GM12878 (cell line): ENCODE results near the gene LRRC8D. TPM values are rescaled to one million over a fixed set of nuclear protein-coding genes. Genes with fewer than 3 reads are reported as not detected.
A peak's percentile ranks its signal among the peaks of the same experiment; 100 is the strongest.

Experiments used
- ATF7 ChIP-seq: fragments of 450-650 bp; IDR thresholded peaks from 2 replicates; pipeline ENCODE4 v1.6.1; 2016; ENCODE audit warnings: low read depth, mild to moderate bottlenecking
- BCL3 ChIP-seq: IDR thresholded peaks from 2 replicates; pipeline ENCODE4 v1.6.1; 2011; ENCODE audit warnings: borderline replicate concordance, low read depth, mild to moderate bottlenecking, moderate library complexity, low read length; ENCODE audit not compliant: insufficient read depth, poor library complexity, severe bottlenecking
- ELK1 ChIP-seq: IDR thresholded peaks from 2 replicates; pipeline ENCODE4 v1.6.1; 2012; ENCODE audit warnings: low read depth, low read length, improper control_type of control experiment
- EP300 ChIP-seq, 2 experiments: fragments of 150-350 bp in 1 of 2; IDR thresholded peaks; 2 replicates each; pipeline ENCODE4 v1.6.1; 2011 to 2012; ENCODE audit warnings: low read depth in 2 of 2, low read length in 2 of 2, borderline replicate concordance in 1 of 2, improper control_type of control experiment in 1 of 2, inconsistent platforms in 1 of 2; ENCODE audit not compliant: control insufficient read depth in 1 of 2
- FOS ChIP-seq: IDR thresholded peaks from 3 replicates; pipeline ENCODE4 v1.6.1; 2011; ENCODE audit warnings: borderline replicate concordance; ENCODE audit not compliant: insufficient read length; ENCODE audit errors: extremely low read depth
- FOXM1 ChIP-seq: IDR thresholded peaks from 2 replicates; pipeline ENCODE4 v1.6.1; 2012; ENCODE audit warnings: low read depth, mild to moderate bottlenecking, inconsistent platforms, low read length, moderate library complexity
- JUNB ChIP-seq: IDR thresholded peaks from 2 replicates; pipeline ENCODE4 v1.6.1; 2016; ENCODE audit warnings: antibody characterized with exemption, mild to moderate bottlenecking
- KDM1A ChIP-seq: fragments of 200-600 bp; sonication (generic); IDR thresholded peaks from 2 replicates; pipeline ENCODE4 v1.6.1; 2016; ENCODE audit warnings: borderline replicate concordance
- MYC ChIP-seq: IDR thresholded peaks from 2 replicates; pipeline ENCODE4 v1.6.1; 2011; ENCODE audit warnings: mild to moderate bottlenecking, low read length, moderate library complexity, inconsistent platforms; ENCODE audit not compliant: insufficient read depth, insufficient replicate concordance, insufficient read length, severe bottlenecking
- NBN ChIP-seq: fragments of 450-650 bp; IDR thresholded peaks from 2 replicates; pipeline ENCODE4 v1.6.1; 2016
- NFIC ChIP-seq: IDR thresholded peaks from 2 replicates; pipeline ENCODE4 v1.6.1; 2012; ENCODE audit warnings: low read depth, mild to moderate bottlenecking, inconsistent platforms, low read length, moderate library complexity
- PKNOX1 ChIP-seq: fragments of 450-650 bp; IDR thresholded peaks from 2 replicates; pipeline ENCODE4 v1.6.1; 2016; ENCODE audit warnings: mild to moderate bottlenecking
- RAD21 ChIP-seq: IDR thresholded peaks from 2 replicates; pipeline ENCODE4 v1.6.1; 2011; ENCODE audit warnings: mild to moderate bottlenecking, low read depth, low read length, moderate library complexity; ENCODE audit not compliant: insufficient read depth
- SKIL ChIP-seq: fragments of 450-650 bp; IDR thresholded peaks from 2 replicates; pipeline ENCODE4 v1.6.1; 2017; ENCODE audit warnings: mild to moderate bottlenecking, low read depth, inconsistent platforms; ENCODE audit not compliant: poor library complexity, severe bottlenecking
- SMC3 ChIP-seq: IDR thresholded peaks from 2 replicates; pipeline ENCODE4 v1.6.1; 2011; ENCODE audit warnings: low read length, improper control_type of control experiment, borderline replicate concordance
- SRF ChIP-seq, 2 experiments: IDR thresholded peaks; 2 replicates each; pipeline ENCODE4 v1.6.1; 2011; ENCODE audit warnings: low read depth in 2 of 2, low read length in 2 of 2, mild to moderate bottlenecking in 1 of 2, moderate library complexity in 1 of 2
- STAT3 ChIP-seq: IDR thresholded peaks from 2 replicates; pipeline ENCODE4 v1.6.1; 2011; ENCODE audit warnings: low read depth, low read length, improper control_type of control experiment
- TCF12 ChIP-seq: IDR thresholded peaks from 2 replicates; pipeline ENCODE4 v1.6.1; 2011; ENCODE audit warnings: low read depth, mild to moderate bottlenecking, low read length
- TCF3 ChIP-seq: IDR thresholded peaks from 2 replicates; pipeline ENCODE4 v1.6.1; 2012; ENCODE audit warnings: low read depth, mild to moderate bottlenecking, low read length, borderline replicate concordance; ENCODE audit not compliant: insufficient read depth
- ZNF207 ChIP-seq: fragments of 450-650 bp; IDR thresholded peaks from 2 replicates; pipeline ENCODE4 v1.6.1; 2014; ENCODE audit warnings: antibody characterized with exemption, mild to moderate bottlenecking, borderline replicate concordance
- polyA plus RNA-seq, 11 experiments: library from polyadenylated mRNA; depleted of rRNA in 4 of 11; unstranded in 6 of 11; stranded (reverse) in 5 of 11; fragments of >200 nt; fragmentation: Nextera tagmentation in 4 of 11; fragmentation: Illumina TruSeq in 1 of 11; extraction: Ambion mirVana in 4 of 11; extraction: Trizol in 1 of 11; gene quantifications; 1 replicate in 1 of 11; 2 replicates in 10 of 11; pipeline versions ENCODE4 v1.2.1 to v1.2.3, GENCODE V29; 2011 to 2016; ENCODE audit warnings: inconsistent platforms in 2 of 11, missing spikeins in 2 of 11, low read depth in 1 of 11
- total RNA-seq, 4 experiments: library from RNA; depleted of rRNA in 3 of 4; stranded (reverse); fragments of >200 nt in 3 of 4; fragmentation: Illumina TruSeq in 1 of 4; extraction: Trizol in 1 of 4; gene quantifications; 2 replicates each; pipeline versions ENCODE4 v1.2.1 to v1.2.3, GENCODE V29; 2013 to 2021

Gene LRRC8D
- total and polyA plus RNA-seq, 10 of the 15 experiments (the other 5 are each of a cell fraction or from before 2014, with no cell fraction given): 5.6 to 44.1 (median 26.8) TPM

- TF ChIP-seq STAT3 (no peak), ZNF207 (no peak), MYC (no peak), NFIC (peak; percentile 85), JUNB (peak; percentile 87), TCF3 (no peak), KDM1A (no peak), FOS (no peak), ATF7 (0 out of 2 replicates have a peak, but pooled peaks have one; percentile 37), NBN (no peak), SKIL (peak; percentile 41), SMC3 (no peak), SRF (IDR thresholded peaks at IDR 0.05; ENCODE audit: low read depth in 2 of 2, low read length in 2 of 2) (no peak), RAD21 (no peak), PKNOX1 (no peak), EP300 (IDR thresholded peaks at IDR 0.05; ENCODE audit: borderline replicate concordance in 1 of 2, control insufficient read depth in 1 of 2, low read depth in 2 of 2, low read length in 2 of 2) (peak in 1 of 2 experiments; percentile 26; a peak in 2 of 4 replicates), BCL3 (peak; percentile 37), ELK1 (no peak), TCF12 (peak; percentile 57; the same call in 1 of the 2 replicates), FOXM1 (peak; percentile 61; the same call in 1 of the 2 replicates)
Measured at GRCh38 chr1:89945852-89946476, 125.1 kb downstream of the LRRC8D start (continued).
